ENCODE data around the gene SMIM29.

SMIM29 gene

GRCh38 chr6:34207695-34208443, 40.9 kb downstream of the SMIM29 start:
- H3K27me3 ChIP-seq (ENCODE audit: control insufficient read depth, low read length): no peaks in the 10 kb centered on the region
- no peaks in the 10 kb centered on the region for H4K20me1 ChIP-seq (ENCODE audit: control insufficient read depth, insufficient read depth, low read depth, low read length)
- TF ChIP-seq CTCF (IDR thresholded peaks at IDR 0.05; ENCODE audit: low read depth, low read length, poor library complexity, severe bottlenecking): no peak
- TF ChIP-seq EZH2phosphoT487 (IDR thresholded peaks at IDR 0.05; ENCODE audit: borderline replicate concordance, low read length): no peak
- H3K36me3 ChIP-seq (ENCODE audit: control insufficient read depth, low read length): no peaks in the 10 kb centered on the region
- no peaks in the 10 kb centered on the region for H3K9me2 ChIP-seq (replicated peaks; ENCODE audit: control insufficient read depth, low read length)
- H3K4me2 ChIP-seq (ENCODE audit: low read length): no peak overlapping the region
- no peak overlapping the region for H3K4me3 ChIP-seq (ENCODE audit: low read length)
- no peaks in the 10 kb centered on the region for H3K79me2 ChIP-seq (ENCODE audit: control insufficient read depth, low read length)
- H3K4me1 ChIP-seq (ENCODE audit: control insufficient read depth, low read length): no peaks in the 10 kb centered on the region
- H3F3A ChIP-seq (ENCODE audit: control insufficient read depth, insufficient read depth): no peaks in the 10 kb centered on the region
- no peak overlapping the region for H3K27ac ChIP-seq (ENCODE audit: low read depth, low read length)
- no peaks in the 10 kb centered on the region; the same call in 1 of the 2 replicates for H3K9me3 ChIP-seq (ENCODE audit: control insufficient read depth, insufficient read depth, low read length)

GRCh38 chr6:34206726-34207125, 42.1 kb downstream of the SMIM29 start:
- no peak for TF ChIP-seq CTCF (IDR thresholded peaks at IDR 0.05; ENCODE audit: low read depth, low read length, poor library complexity, severe bottlenecking)
- TF ChIP-seq EZH2phosphoT487 (IDR thresholded peaks at IDR 0.05; ENCODE audit: borderline replicate concordance, low read length): no peak

GRCh38 chr6:34205916-34206315, 42.9 kb downstream of the SMIM29 start:
- Histone ChIP-seq H4K20me1 (ENCODE audit: control insufficient read depth, insufficient read depth, low read depth, low read length) (no peaks in the 10 kb centered on the region), H3K27me3 (ENCODE audit: control insufficient read depth, low read length) (no peaks in the 10 kb centered on the region), H3K79me2 (ENCODE audit: control insufficient read depth, low read length) (no peaks in the 10 kb centered on the region), H3K4me2 (ENCODE audit: low read length) (no peak overlapping the region), H3K9me3 (ENCODE audit: control insufficient read depth, insufficient read depth, low read length) (peaks cover 17% of the 10 kb centered on the region), H3K4me3 (ENCODE audit: low read length) (no peak overlapping the region), H3F3A (ENCODE audit: control insufficient read depth, insufficient read depth) (no peaks in the 10 kb centered on the region), H3K27ac (ENCODE audit: low read depth, low read length) (no peak overlapping the region), H3K9me2 (replicated peaks; ENCODE audit: control insufficient read depth, low read length) (no peaks in the 10 kb centered on the region), H3K36me3 (ENCODE audit: control insufficient read depth, low read length) (no peaks in the 10 kb centered on the region), H3K4me1 (ENCODE audit: control insufficient read depth, low read length) (no peaks in the 10 kb centered on the region)
- no peak for TF ChIP-seq EZH2phosphoT487 (IDR thresholded peaks at IDR 0.05; ENCODE audit: borderline replicate concordance, low read length)
- TF ChIP-seq CTCF (IDR thresholded peaks at IDR 0.05; ENCODE audit: low read depth, low read length, poor library complexity, severe bottlenecking): no peak

More at GRCh38 chr6:34206726-34207125, 42.1 kb downstream of the SMIM29 start:
- Histone ChIP-seq H3K9me2 (replicated peaks; ENCODE audit: control insufficient read depth, low read length) (no peaks in the 10 kb centered on the region), H3K4me2 (ENCODE audit: low read length) (no peak overlapping the region), H4K20me1 (ENCODE audit: control insufficient read depth, insufficient read depth, low read depth, low read length) (no peaks in the 10 kb centered on the region), H3K36me3 (ENCODE audit: control insufficient read depth, low read length) (no peaks in the 10 kb centered on the region), H3F3A (ENCODE audit: control insufficient read depth, insufficient read depth) (no peaks in the 10 kb centered on the region), H3K4me3 (ENCODE audit: low read length) (no peak overlapping the region), H3K4me1 (ENCODE audit: control insufficient read depth, low read length) (no peaks in the 10 kb centered on the region), H3K79me2 (ENCODE audit: control insufficient read depth, low read length) (no peaks in the 10 kb centered on the region), H3K9me3 (ENCODE audit: control insufficient read depth, insufficient read depth, low read length) (peaks cover 11% of the 10 kb centered on the region), H3K27ac (ENCODE audit: low read depth, low read length) (no peak overlapping the region), H3K27me3 (ENCODE audit: control insufficient read depth, low read length) (no peaks in the 10 kb centered on the region)

Measured in DOHH2 (cell line).